ENCODE measurements around the gene ARRB1. TPM values are rescaled to one million over a fixed set of nuclear protein-coding genes. Genes with fewer than 3 reads are reported as not detected.
A peak's percentile ranks its signal among the peaks of the same experiment; 100 is the strongest.
"Not testable (repeated sequence)": the region's sequence is repeated elsewhere in the genome, so short reads cannot be mapped to it uniquely, and the experiment has no call there.

The ARRB1 gene
- total RNA-seq, 1 donor = 14.5 TPM

- TF ChIP-seq CTCF (IDR thresholded peaks at IDR 0.05; ENCODE audit: extremely low read depth, low read depth, low read length) = no peak
- no peaks in the 10 kb centered on the region for H4K20me1 ChIP-seq (ENCODE audit: insufficient read depth, low read length)
- H3K4me3 ChIP-seq (ENCODE audit: insufficient read depth, low read length) = no peak overlapping the region
Observed at GRCh38 chr11:75306529-75306928, 44.9 kb downstream of the ARRB1 start.

GRCh38 chr11:75305993-75306392 is 45.5 kb downstream of the ARRB1 start:
- H3K4me2 ChIP-seq (ENCODE audit: insufficient read depth, low read length) = no peak overlapping the region
- H3K27ac ChIP-seq (ENCODE audit: low read depth, low read length) = no peak overlapping the region
- H3K79me2 ChIP-seq (ENCODE audit: insufficient read depth, low read length) = no peaks in the 10 kb centered on the region
- no peaks in the 10 kb centered on the region for H4K20me1 ChIP-seq (ENCODE audit: insufficient read depth, low read length)
- no peaks in the 10 kb centered on the region for H3K27me3 ChIP-seq (ENCODE audit: insufficient read depth, low read length)
- no peaks in the 10 kb centered on the region for H3K4me1 ChIP-seq (ENCODE audit: insufficient read depth, low read length)
- no peak overlapping the region for H2AFZ ChIP-seq (ENCODE audit: low read length)
- no peak overlapping the region for H3K4me3 ChIP-seq (ENCODE audit: insufficient read depth, low read length)
- no peak for TF ChIP-seq CTCF (IDR thresholded peaks at IDR 0.05; ENCODE audit: extremely low read depth, low read depth, low read length)
- peak; percentile 66 for DNase-seq (ENCODE audit: insufficient read length, low spot score, missing footprints)
- no peaks in the 10 kb centered on the region for H3K9me3 ChIP-seq (ENCODE audit: low read depth, low read length)
- no peaks in the 10 kb centered on the region for H3K36me3 ChIP-seq (ENCODE audit: insufficient read depth, low read length)

More at GRCh38 chr11:75306529-75306928, 44.9 kb downstream of the ARRB1 start:
- Histone ChIP-seq H3K9me3 (ENCODE audit: low read depth, low read length) (no peaks in the 10 kb centered on the region), H3K79me2 (ENCODE audit: insufficient read depth, low read length) (no peaks in the 10 kb centered on the region), H2AFZ (ENCODE audit: low read length) (no peak overlapping the region), H3K36me3 (ENCODE audit: insufficient read depth, low read length) (no peaks in the 10 kb centered on the region), H3K4me2 (ENCODE audit: insufficient read depth, low read length) (no peak overlapping the region), H3K4me1 (ENCODE audit: insufficient read depth, low read length) (peaks cover 4% of the 10 kb centered on the region), H3K27me3 (ENCODE audit: insufficient read depth, low read length) (no peaks in the 10 kb centered on the region), H3K27ac (ENCODE audit: low read depth, low read length) (no peak overlapping the region)
- DNase-seq (ENCODE audit: insufficient read length, low spot score, missing footprints) = peak; percentile 32

- H4K20me1 ChIP-seq (ENCODE audit: insufficient read depth, low read length) = no peaks in the 10 kb centered on the region
- no peaks in the 10 kb centered on the region for H3K79me2 ChIP-seq (ENCODE audit: insufficient read depth, low read length)
- H3K27ac ChIP-seq (ENCODE audit: low read depth, low read length) = no peak overlapping the region
- no peaks in the 10 kb centered on the region for H3K27me3 ChIP-seq (ENCODE audit: insufficient read depth, low read length)
- no peak overlapping the region for H3K4me3 ChIP-seq (ENCODE audit: insufficient read depth, low read length)
- H3K4me1 ChIP-seq (ENCODE audit: insufficient read depth, low read length) = no peaks in the 10 kb centered on the region
- DNase-seq (ENCODE audit: insufficient read length, low spot score, missing footprints) = peak; percentile 43
- no peaks in the 10 kb centered on the region for H3K36me3 ChIP-seq (ENCODE audit: insufficient read depth, low read length)
- no peak overlapping the region for H2AFZ ChIP-seq (ENCODE audit: low read length)
- H3K4me2 ChIP-seq (ENCODE audit: insufficient read depth, low read length) = no peak overlapping the region
- no peaks in the 10 kb centered on the region for H3K9me3 ChIP-seq (ENCODE audit: low read depth, low read length)
- no peak for TF ChIP-seq CTCF (IDR thresholded peaks at IDR 0.05; ENCODE audit: extremely low read depth, low read depth, low read length)
Observed at GRCh38 chr11:75305452-75305851, 46.0 kb downstream of the ARRB1 start.

DNA sequence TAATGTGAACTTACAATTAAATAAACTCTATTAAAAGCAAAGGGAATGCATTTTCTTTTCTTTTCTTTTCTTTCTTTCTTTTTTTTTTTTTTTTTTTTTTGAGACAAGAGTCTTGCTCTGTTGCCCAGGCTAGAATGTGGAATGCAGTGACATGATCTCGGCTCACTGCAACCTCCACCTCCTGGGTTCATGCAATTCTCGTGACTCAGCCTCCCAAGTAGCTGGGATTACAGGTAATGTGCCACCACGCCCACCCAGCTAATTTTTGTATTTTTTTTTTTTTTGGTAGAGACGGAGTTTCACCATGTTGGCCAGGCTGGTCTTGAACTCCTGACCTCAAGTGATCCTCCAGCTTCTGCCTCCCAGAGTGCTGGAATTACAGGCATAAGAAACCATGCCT is 46.5 kb downstream of the ARRB1 start:
- H2AFZ ChIP-seq (ENCODE audit: low read length); H3K9me3 ChIP-seq (ENCODE audit: low read depth, low read length); H3K79me2 ChIP-seq (ENCODE audit: insufficient read depth, low read length); H3K27ac ChIP-seq (ENCODE audit: low read depth, low read length); H3K4me1 ChIP-seq (ENCODE audit: insufficient read depth, low read length); H3K27me3 ChIP-seq (ENCODE audit: insufficient read depth, low read length); H4K20me1 ChIP-seq (ENCODE audit: insufficient read depth, low read length); H3K4me2 ChIP-seq (ENCODE audit: insufficient read depth, low read length); H3K36me3 ChIP-seq (ENCODE audit: insufficient read depth, low read length); H3K4me3 ChIP-seq (ENCODE audit: insufficient read depth, low read length); DNase-seq (ENCODE audit: insufficient read length, low spot score, missing footprints): not testable (repeated sequence)
